K562 (cell line): ENCODE measurements around the gene NOP16. TPM values are rescaled to one million over a fixed set of nuclear protein-coding genes. Genes with fewer than 3 reads are reported as not detected.
A peak's percentile ranks its signal among the peaks of the same experiment; 100 is the strongest.

Source experiments
- BHLHE40 ChIP-seq: IDR thresholded peaks from 2 replicates; pipeline ENCODE4 v1.6.1; 2011; ENCODE audit warnings: low read length, improper control_type of control experiment
- CBX5 ChIP-seq: IDR thresholded peaks from 2 replicates; pipeline ENCODE4 v1.6.1; 2014; ENCODE audit warnings: low read depth, borderline replicate concordance
- CCNT2 ChIP-seq: IDR thresholded peaks from 2 replicates; pipeline ENCODE4 v1.6.1; 2011; ENCODE audit warnings: borderline replicate concordance, low read depth, mild to moderate bottlenecking, moderate library complexity, mixed read lengths, low read length; ENCODE audit not compliant: insufficient read length; ENCODE audit errors: extremely low read depth
- EP300 ChIP-seq: IDR thresholded peaks from 2 replicates; pipeline ENCODE4 v1.6.1; 2012; ENCODE audit warnings: low read length, improper control_type of control experiment
- FOXK2 ChIP-seq, 2 experiments: fragments of 450-650 bp; IDR thresholded peaks in 1 of 2; conservative IDR thresholded peaks in 1 of 2; 2 replicates each; pipeline ENCODE4 v1.6.1; 2016; ENCODE audit warnings: low read depth in 2 of 2, mild to moderate bottlenecking in 1 of 2
- HDGF ChIP-seq: fragments of 450-650 bp; IDR thresholded peaks from 2 replicates; pipeline ENCODE4 v1.6.1; 2016
- ILF3 ChIP-seq: fragments of 450-650 bp; IDR thresholded peaks from 2 replicates; pipeline ENCODE4 v1.6.1; 2018; ENCODE audit warnings: antibody characterized with exemption, mild to moderate bottlenecking, moderate library complexity, borderline replicate concordance
- ILK ChIP-seq: fragments of 450-650 bp; IDR thresholded peaks from 2 replicates; pipeline ENCODE4 v1.6.1; 2016; ENCODE audit warnings: missing genetic modification characterization, low read depth, mild to moderate bottlenecking, missing compliant biosample characterization, moderate library complexity, borderline replicate concordance
- NR4A1 ChIP-seq, 2 experiments: fragments of 250-450 bp in 1 of 2; fragments of 450-650 bp in 1 of 2; sonication (Bioruptor Pico) in 1 of 2; IDR thresholded peaks; 2 replicates each; pipeline versions ENCODE4 v1.4.0 to v1.6.1; 2016 to 2020; ENCODE audit warnings: mild to moderate bottlenecking in 2 of 2, missing compliant biosample characterization in 1 of 2, missing genetic modification characterization in 1 of 2, moderate library complexity in 1 of 2
- RHOXF2B ChIP-seq: fragments of 250-450 bp; sonication (Bioruptor Pico); conservative IDR thresholded peaks from 2 replicates; pipeline ENCODE4 v1.5.1; 2021
- SMAD1 ChIP-seq: fragments of 150-350 bp; IDR thresholded peaks from 2 replicates; pipeline ENCODE4 v1.6.1; 2014; ENCODE audit warnings: low read length, low read depth; ENCODE audit not compliant: partially characterized antibody
- TARDBP ChIP-seq: fragments of 450-650 bp; IDR thresholded peaks from 2 replicates; pipeline ENCODE4 v1.6.1; 2016
- ZNF224 ChIP-seq: sonication (generic); formaldehyde crosslinking; IDR thresholded peaks from 2 replicates; pipeline ENCODE4 v1.8.0; 2022; ENCODE audit warnings: mild to moderate bottlenecking, missing genetic modification reagents
- ZNF75A ChIP-seq: fragments of 450-650 bp; formaldehyde crosslinking; IDR thresholded peaks from 2 replicates; pipeline ENCODE4 v1.4.0; 2020; ENCODE audit warnings: mild to moderate bottlenecking
- polyA plus RNA-seq, 8 experiments: library from polyadenylated mRNA; depleted of rRNA in 4 of 8; stranded (reverse) in 5 of 8; unstranded in 3 of 8; fragments of >200 nt; fragmentation: Nextera tagmentation in 2 of 8; fragmentation: Illumina TruSeq in 1 of 8; extraction: Ambion mirVana in 2 of 8; extraction: Trizol in 1 of 8; gene quantifications; 2 replicates each; pipeline versions ENCODE4 v1.2.1 to v1.2.3, GENCODE V29; 2011 to 2014; ENCODE audit warnings: inconsistent platforms in 1 of 8, missing spikeins in 1 of 8
- total RNA-seq, 7 experiments: library from RNA; depleted of rRNA in 6 of 7; stranded (reverse); fragments of >200 nt in 6 of 7; fragmentation: Illumina TruSeq in 2 of 7; extraction: Trizol in 2 of 7; gene quantifications; 2 replicates each; pipeline versions ENCODE4 v1.2.1 to v1.2.3, GENCODE V29; 2011 to 2021; ENCODE audit warnings: low replicate concordance in 1 of 7
- TF ChIP-seq, protein P1 (sequence below): fragments of 450-650 bp; conservative IDR thresholded peaks from 2 replicates; pipeline ENCODE4 v1.6.1; 2016; ENCODE audit warnings: missing genetic modification characterization, low read depth, mild to moderate bottlenecking, missing compliant biosample characterization, moderate library complexity
- TF ChIP-seq, protein P2 (sequence below), 2 experiments: IDR thresholded peaks; 2 replicates each; pipeline ENCODE4 v1.6.1; 2011; ENCODE audit warnings: borderline replicate concordance in 1 of 2, control low read depth in 1 of 2, low read depth in 1 of 2, low read length in 1 of 2, mild to moderate bottlenecking in 1 of 2, mixed read lengths in 1 of 2, moderate library complexity in 1 of 2; ENCODE audit not compliant: insufficient read depth in 1 of 2, insufficient read length in 1 of 2, poor library complexity in 1 of 2, severe bottlenecking in 1 of 2; ENCODE audit errors: extremely low read depth in 1 of 2
- TF ChIP-seq, protein P3 (sequence below): fragments of 450-650 bp; IDR thresholded peaks from 2 replicates; pipeline ENCODE4 v1.6.1; 2016; ENCODE audit warnings: borderline replicate concordance
- TF ChIP-seq, protein P4 (sequence below): fragments of 250-450 bp; sonication (Bioruptor Pico); IDR thresholded peaks from 2 replicates; pipeline ENCODE4 v1.5.0; 2021; ENCODE audit warnings: mild to moderate bottlenecking, moderate library complexity

NOP16 gene
- total and polyA plus RNA-seq, 9 of the 15 experiments (the other 6 are each of a cell fraction or from before 2014, with no cell fraction given): 92.5 to 342 (median 148) TPM

DNA sequence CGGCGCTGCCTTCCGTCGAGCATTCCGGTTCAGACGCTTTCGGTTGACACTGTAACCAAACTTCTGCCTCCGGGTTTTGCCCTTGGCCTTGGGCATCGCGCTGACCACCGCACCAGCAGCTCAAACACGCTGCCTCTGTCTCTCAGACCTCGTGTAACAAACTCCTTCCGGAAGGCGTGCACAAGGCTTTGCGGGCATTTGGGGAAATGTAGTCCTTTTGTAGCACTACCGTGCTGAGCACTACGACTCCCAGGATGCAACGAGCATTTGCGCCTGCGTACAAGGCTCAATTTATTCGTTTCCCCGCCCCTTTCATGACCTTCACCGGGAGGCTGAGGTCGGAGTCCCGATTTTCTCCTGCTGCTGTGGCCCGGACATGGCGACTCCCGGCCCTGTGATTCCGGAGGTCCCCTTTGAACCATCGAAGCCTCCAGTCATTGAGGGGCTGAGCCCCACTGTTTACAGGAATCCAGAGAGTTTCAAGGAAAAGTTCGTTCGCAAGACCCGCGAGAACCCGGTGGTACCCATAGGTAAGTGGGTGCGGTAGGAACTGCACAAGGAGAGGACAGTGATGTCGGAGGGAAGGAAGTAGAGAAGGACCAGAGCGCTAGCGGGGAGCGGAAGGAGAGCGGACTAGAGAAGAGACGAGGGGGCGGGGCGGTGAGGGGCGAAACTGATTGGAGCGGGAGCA lies at the start of gene NOP16, which contains the start of gene HIGD2A (continued):
- TF ChIP-seq ZNF224 (CRISPR knock-in tag) (no peak), SMAD1 (peak; percentile 67), ZNF75A (CRISPR knock-in tag) (no peak), RHOXF2B (CRISPR knock-in tag) (no peak), ILK (no peak), HDGF (no peak), BHLHE40 (peak; percentile 57), NR4A1 (CRISPR knock-in tag; IDR thresholded peaks at IDR 0.05) (no peak), NR4A1 (tag; IDR thresholded peaks at IDR 0.05) (no peak; the same call in 1 of the 2 replicates), CBX5 (no peak; the same call in 1 of the 2 replicates), CCNT2 (no peak), EP300 (peak; percentile 53; the same call in 1 of the 2 replicates), FOXK2 (conservative IDR thresholded peaks at IDR 0.05 in 1 of 2, IDR thresholded peaks at IDR 0.05 in 1 of 2; ENCODE audit: low read depth in 2 of 2) (peak; percentile 74 to 85), ILF3 (no peak), TARDBP (peak; percentile 58; the same call in 1 of the 2 replicates)
- TF ChIP-seq, protein P1, sequence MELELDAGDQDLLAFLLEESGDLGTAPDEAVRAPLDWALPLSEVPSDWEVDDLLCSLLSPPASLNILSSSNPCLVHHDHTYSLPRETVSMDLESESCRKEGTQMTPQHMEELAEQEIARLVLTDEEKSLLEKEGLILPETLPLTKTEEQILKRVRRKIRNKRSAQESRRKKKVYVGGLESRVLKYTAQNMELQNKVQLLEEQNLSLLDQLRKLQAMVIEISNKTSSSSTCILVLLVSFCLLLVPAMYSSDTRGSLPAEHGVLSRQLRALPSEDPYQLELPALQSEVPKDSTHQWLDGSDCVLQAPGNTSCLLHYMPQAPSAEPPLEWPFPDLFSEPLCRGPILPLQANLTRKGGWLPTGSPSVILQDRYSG: no peak
- TF ChIP-seq, protein P2, sequence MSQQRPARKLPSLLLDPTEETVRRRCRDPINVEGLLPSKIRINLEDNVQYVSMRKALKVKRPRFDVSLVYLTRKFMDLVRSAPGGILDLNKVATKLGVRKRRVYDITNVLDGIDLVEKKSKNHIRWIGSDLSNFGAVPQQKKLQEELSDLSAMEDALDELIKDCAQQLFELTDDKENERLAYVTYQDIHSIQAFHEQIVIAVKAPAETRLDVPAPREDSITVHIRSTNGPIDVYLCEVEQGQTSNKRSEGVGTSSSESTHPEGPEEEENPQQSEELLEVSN (IDR thresholded peaks at IDR 0.05; ENCODE audit: borderline replicate concordance in 1 of 2, extremely low read depth in 1 of 2, insufficient read depth in 1 of 2, insufficient read length in 1 of 2, low read depth in 1 of 2, low read length in 1 of 2, poor library complexity in 1 of 2, severe bottlenecking in 1 of 2): peak; percentile 78 to 82
- TF ChIP-seq, protein P3, sequence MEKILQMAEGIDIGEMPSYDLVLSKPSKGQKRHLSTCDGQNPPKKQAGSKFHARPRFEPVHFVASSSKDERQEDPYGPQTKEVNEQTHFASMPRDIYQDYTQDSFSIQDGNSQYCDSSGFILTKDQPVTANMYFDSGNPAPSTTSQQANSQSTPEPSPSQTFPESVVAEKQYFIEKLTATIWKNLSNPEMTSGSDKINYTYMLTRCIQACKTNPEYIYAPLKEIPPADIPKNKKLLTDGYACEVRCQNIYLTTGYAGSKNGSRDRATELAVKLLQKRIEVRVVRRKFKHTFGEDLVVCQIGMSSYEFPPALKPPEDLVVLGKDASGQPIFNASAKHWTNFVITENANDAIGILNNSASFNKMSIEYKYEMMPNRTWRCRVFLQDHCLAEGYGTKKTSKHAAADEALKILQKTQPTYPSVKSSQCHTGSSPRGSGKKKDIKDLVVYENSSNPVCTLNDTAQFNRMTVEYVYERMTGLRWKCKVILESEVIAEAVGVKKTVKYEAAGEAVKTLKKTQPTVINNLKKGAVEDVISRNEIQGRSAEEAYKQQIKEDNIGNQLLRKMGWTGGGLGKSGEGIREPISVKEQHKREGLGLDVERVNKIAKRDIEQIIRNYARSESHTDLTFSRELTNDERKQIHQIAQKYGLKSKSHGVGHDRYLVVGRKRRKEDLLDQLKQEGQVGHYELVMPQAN: peak; percentile 100
- TF ChIP-seq, protein P4, sequence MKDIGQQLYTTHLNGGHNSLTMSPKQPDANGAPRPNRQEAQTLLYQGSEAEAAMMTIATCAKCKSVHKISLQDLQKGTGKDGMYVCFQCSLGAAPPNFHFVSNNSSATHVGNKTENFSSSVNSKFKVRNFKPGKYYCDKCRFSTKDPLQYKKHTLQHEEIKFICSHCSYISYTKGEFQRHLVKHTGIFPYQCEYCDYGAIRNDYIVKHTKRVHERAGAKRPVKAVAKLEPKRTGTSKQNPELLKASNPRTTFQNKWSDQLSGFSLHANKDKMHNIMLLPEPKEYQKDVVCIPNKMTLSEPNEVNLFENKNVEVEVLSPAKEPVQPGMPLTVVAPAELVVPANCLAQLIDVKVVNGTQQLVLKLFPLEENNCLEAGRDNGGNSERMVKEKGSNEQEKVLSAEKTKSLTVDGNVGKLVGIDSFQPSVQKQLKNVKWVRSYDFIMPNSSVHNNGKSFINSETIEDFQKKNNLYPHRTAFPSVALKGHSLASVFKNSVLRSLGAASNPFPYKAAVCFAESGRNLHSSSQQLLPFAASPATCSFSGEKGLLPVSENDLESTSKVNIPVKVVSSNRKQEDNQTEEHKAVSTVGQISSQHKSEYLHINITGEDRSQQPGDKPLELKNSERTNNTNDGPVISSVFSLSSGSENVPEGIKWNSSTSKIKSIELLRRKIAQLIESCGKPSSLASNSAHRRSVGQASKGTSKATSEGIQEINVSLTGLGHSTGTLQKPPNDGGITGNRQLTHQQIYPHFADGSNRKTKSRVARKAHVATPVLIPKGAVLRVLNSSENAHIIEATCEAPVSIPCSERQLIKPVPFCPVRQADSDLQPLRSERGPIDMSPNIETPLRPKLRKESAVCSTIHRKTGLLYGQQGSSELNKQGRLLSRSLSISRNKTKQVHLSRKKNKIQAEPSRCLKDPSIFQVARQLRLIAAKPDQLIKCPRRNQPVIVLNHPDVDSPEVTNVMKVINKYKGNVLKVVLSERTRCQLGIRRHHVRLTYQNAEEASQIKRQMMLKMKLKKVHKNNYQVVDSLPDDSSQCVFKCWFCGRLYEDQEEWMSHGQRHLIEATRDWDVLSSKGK (CRISPR knock-in tag): no peak
